GM12872 (cell line): ENCODE measurements around the gene DGLUCY.

Source experiments
- TF ChIP-seq, protein P1 (sequence below): IDR thresholded peaks from 3 replicates; pipeline ENCODE4 v1.5.1; 2011; ENCODE audit warnings: low read depth, mild to moderate bottlenecking, low read length, moderate library complexity; ENCODE audit not compliant: insufficient read depth

The DGLUCY gene

DNA sequence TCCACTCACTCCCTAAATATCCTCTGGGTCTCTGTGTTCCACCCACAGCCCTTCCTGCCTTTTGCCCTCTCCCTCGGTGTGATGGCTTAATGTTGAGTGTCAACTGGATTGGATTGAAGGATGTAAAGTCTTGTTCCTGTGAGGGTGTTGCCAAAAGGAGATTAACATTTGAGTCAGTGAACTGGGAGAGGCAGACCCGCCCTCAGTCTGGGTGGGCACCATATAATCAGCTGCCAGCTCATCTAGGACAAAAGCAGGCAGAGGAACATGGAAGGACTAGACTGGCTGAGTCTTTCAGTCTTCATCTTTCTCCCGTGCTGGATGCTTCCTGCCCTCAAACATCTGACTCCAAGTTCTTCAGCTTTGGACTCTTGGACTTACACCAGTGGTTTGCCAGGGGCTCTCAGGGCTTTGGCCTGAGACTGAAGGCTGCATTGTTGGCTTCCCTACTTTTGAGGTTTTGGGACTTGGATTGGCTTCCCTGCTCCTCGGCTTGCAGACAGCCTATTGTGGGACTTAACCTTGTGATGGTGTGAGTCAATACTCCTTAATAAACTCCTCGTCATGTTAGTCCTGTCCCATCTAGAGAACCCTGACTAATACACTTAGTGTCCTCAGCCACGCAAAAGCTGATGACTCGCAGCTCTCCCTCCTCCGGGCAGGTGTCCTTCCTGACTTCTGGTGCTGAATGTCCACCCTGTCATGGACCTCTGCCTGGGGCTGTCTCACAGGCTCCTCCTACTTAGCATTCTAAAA is 5.9 kb downstream of the DGLUCY start:
- TF ChIP-seq, protein P1, sequence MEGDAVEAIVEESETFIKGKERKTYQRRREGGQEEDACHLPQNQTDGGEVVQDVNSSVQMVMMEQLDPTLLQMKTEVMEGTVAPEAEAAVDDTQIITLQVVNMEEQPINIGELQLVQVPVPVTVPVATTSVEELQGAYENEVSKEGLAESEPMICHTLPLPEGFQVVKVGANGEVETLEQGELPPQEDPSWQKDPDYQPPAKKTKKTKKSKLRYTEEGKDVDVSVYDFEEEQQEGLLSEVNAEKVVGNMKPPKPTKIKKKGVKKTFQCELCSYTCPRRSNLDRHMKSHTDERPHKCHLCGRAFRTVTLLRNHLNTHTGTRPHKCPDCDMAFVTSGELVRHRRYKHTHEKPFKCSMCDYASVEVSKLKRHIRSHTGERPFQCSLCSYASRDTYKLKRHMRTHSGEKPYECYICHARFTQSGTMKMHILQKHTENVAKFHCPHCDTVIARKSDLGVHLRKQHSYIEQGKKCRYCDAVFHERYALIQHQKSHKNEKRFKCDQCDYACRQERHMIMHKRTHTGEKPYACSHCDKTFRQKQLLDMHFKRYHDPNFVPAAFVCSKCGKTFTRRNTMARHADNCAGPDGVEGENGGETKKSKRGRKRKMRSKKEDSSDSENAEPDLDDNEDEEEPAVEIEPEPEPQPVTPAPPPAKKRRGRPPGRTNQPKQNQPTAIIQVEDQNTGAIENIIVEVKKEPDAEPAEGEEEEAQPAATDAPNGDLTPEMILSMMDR = no peak

GRCh38 chr14:91123201-91123600 is 9.3 kb downstream of the DGLUCY start:
- TF ChIP-seq, protein P1 = no peak

- TF ChIP-seq, protein P1 = no peak
These were observed 11.4 kb downstream of the DGLUCY start for GRCh38 chr14:91125271-91125660.

DNA sequence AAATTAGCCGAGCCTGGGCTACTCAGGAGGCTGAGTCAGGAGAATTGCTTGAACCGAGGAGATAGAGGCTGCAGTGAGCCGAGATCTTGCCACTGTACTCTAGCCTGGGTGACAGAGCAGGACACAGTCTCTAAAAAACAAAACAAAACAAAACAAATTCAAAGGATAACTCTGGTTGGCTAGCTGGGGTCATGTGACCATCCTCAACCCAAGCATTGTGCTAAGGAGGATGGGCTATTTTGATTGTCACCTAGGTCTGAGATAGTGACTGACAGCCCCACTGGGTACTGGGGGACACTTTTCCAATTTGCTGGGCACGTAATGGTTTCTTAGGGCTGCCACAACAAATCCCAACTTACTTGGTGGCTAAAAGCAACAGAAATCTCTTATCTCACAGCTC is 11.9 kb downstream of the DGLUCY start:
- TF ChIP-seq, protein P1 = no peak

GRCh38 chr14:91126761-91127160 is 12.9 kb downstream of the DGLUCY start:
- TF ChIP-seq, protein P1 = no peak

DNA sequence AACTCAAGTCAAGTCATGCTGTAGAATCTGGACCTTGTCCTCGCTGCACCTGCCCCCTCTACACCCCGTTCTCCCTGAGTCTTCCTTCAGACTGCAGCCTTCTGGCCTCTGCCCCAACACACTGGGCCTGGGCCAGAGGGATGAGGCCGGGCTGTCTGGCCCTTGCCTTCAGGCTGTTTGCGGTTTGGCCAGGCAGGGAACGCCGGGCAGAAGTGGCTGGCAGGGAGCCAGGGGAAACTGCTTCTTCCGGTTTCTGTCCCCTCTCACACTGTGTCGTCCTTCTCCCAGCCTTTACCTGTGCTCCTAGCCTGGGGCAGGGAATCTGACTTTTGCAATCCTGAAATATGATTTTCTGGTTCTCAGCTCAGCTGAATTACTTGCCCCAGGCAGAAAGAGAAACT is 13.5 kb downstream of the DGLUCY start:
- TF ChIP-seq, protein P1 = no peak

GRCh38 chr14:91127924-91128323 is 14.1 kb downstream of the DGLUCY start:
- TF ChIP-seq, protein P1 = no peak
